Measurements from ENCODE around the gene DVL1. TPM values are rescaled to one million over a fixed set of nuclear protein-coding genes. Genes with fewer than 3 reads are reported as not detected.

Gene DVL1
- total RNA-seq, 4 donors from 2014 or later = 84.4 to 174 (median 88.9) TPM

- Histone ChIP-seq H3K4me3 (no peak overlapping the region), H3K27me3 (no peaks in the 10 kb centered on the region), H3K36me3 (peaks cover 0 to 49% of the 10 kb centered on the region in 2 donors), H3K27ac (no peak overlapping the region), H3K9me3 (no peaks in the 10 kb centered on the region), H3K4me1 (peaks cover 0 to 25% (median 20%) of the 10 kb centered on the region in 3 donors)
- ATAC-seq = no peak
- no peak for TF ChIP-seq POLR2A (IDR thresholded peaks at IDR 0.05)
- TF ChIP-seq POLR2AphosphoS5 (IDR thresholded peaks at IDR 0.05) = no peak
- no peak for TF ChIP-seq CTCF (IDR thresholded peaks at IDR 0.05)
- no peak for TF ChIP-seq EP300 (IDR thresholded peaks at IDR 0.05)
- 70% methylated on average over 2 of the region's 12 CpGs; no CpG with 5 or more reads in 1 of the 2 donors for whole genome bisulfite sequencing, 2 donors (ENCODE audit: low coverage in 1 of 2)
Measured at GRCh38 chr1:1300352-1300739, 48.9 kb downstream of the DVL1 start.

- no peak overlapping the region for H3K4me3 ChIP-seq
- ATAC-seq = no peak
- H3K4me1 ChIP-seq = peaks cover 0 to 20% (median 15%) of the 10 kb centered on the region in 3 donors
- no peaks in the 10 kb centered on the region for H3K27me3 ChIP-seq
- H3K27ac ChIP-seq = no peak overlapping the region
- no peak for TF ChIP-seq POLR2AphosphoS5 (IDR thresholded peaks at IDR 0.05)
- no peak for TF ChIP-seq EP300 (IDR thresholded peaks at IDR 0.05)
- TF ChIP-seq CTCF (IDR thresholded peaks at IDR 0.05) = no peak
- TF ChIP-seq POLR2A (IDR thresholded peaks at IDR 0.05) = no peak
- H3K36me3 ChIP-seq = peaks cover 0 to 54% of the 10 kb centered on the region in 2 donors
- WGBS, 2 donors (ENCODE audit: low coverage in 1 of 2) = no CpG with 5 or more reads among the region's 22 CpGs
- no peaks in the 10 kb centered on the region for H3K9me3 ChIP-seq
Measured at GRCh38 chr1:1299686-1300351, 49.4 kb downstream of the DVL1 start.

DNA sequence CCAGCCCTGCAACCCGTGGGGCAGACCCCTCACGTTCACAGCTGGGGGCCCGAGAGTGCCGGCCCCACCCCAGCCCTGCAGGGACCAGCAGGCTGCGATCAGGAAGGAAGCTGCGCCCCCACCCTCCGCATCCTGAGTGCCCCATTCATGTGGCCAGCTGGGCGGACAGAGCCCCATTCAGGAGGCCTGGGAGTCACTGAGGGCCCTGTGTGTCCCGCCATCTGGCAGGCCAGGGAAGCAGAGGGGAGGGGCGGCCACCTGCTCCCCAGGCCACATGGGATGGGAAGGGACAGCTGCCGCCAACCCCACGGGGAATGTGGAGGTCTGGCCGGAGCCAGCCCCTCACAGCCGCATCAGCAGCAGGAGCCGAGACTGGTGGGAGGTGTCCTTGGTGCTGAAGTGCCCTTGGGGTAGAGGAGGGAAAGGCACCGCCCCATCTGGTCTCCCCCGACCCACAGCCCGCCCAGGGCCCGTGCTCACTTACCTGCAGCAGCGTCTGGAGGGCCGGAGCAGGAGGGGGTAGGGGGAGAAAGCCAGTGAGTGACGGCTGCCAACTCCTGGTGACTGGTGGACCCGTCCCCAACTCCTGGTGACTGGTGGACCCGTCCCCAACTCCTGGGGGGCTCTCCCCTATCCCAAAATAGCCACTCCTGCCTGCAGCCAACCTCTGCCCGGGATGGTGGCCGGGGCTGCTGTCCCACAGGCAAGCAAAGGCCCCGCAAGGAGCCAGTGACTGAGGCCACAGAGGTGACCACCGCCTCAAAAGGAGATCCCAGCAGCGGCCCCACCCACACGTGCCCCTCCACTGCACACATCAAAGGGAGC, 50.1 kb downstream of the DVL1 start:
- peaks cover 0 to 13% (median 7%) of the 10 kb centered on the region in 3 donors for H3K4me1 ChIP-seq
- H3K27ac ChIP-seq = no peak overlapping the region
- no CpG with 5 or more reads among the region's 30 CpGs for WGBS, 2 donors (ENCODE audit: low coverage in 1 of 2)
- TF ChIP-seq POLR2AphosphoS5 (IDR thresholded peaks at IDR 0.05) = no peak
- no peak for TF ChIP-seq POLR2A (IDR thresholded peaks at IDR 0.05)
- TF ChIP-seq EP300 (IDR thresholded peaks at IDR 0.05) = no peak
- H3K36me3 ChIP-seq = peaks cover 0 to 62% of the 10 kb centered on the region in 2 donors
- H3K9me3 ChIP-seq = no peaks in the 10 kb centered on the region
- H3K4me3 ChIP-seq = no peak overlapping the region
- no peaks in the 10 kb centered on the region for H3K27me3 ChIP-seq
- ATAC-seq = no peak

DNA sequence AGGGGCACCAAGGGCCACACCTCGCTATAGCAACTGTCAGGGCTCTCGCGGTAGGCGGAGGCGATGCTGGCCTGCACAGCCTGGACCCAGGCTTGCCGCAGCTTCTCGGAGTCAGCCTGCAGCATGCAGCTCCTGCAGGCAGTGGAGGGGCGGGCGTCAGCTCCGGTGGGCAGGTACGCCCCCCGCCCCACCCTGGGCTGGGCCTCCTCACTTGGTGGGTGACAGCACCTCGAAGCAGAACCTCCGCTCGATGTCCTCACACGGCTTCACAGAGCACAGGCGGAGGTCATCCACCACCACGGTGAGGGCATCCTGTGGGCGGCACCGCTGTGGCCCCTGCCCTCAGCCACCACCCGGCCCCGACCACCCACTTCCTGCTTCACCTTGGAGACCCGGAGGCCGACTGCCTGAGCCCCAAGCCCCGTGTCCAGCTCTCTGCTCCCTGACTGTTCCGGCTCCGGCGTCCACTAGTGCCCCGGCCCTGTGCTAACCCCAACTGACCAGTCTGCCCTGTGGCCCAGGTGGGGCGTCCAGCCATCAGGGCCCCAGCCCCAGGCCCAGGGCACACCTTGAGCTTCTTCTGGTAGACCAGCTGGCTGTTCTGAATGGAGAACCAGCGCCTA, 51.3 kb downstream of the DVL1 start:
- Histone ChIP-seq H3K9me3 (no peaks in the 10 kb centered on the region), H3K27ac (no peak overlapping the region), H3K4me1 (peaks cover 0 to 1% (median 0%) of the 10 kb centered on the region in 3 donors), H3K27me3 (no peaks in the 10 kb centered on the region), H3K36me3 (peaks cover 0 to 73% of the 10 kb centered on the region in 2 donors), H3K4me3 (no peak overlapping the region)
- TF ChIP-seq POLR2AphosphoS5 (IDR thresholded peaks at IDR 0.05) (no peak), POLR2A (IDR thresholded peaks at IDR 0.05) (no peak), EP300 (IDR thresholded peaks at IDR 0.05) (no peak), CTCF (IDR thresholded peaks at IDR 0.05) (no peak)
- no peak for ATAC-seq
- 100% methylated on average over 2 of the region's 31 CpGs; no CpG with 5 or more reads in 1 of the 2 donors for WGBS, 2 donors (ENCODE audit: low coverage in 1 of 2)
